OCI-LY1 (cell line): ENCODE results near the gene PLCD1.

Source experiments
- H2AFZ ChIP-seq: fragments of 200-600 bp; sonication (generic), shearing (Covaris generic); 2 replicates; pipeline ENCODE4 v1.6.0; 2014; ENCODE audit warnings: antibody characterized with exemption, mild to moderate bottlenecking, low read length
- H3F3A ChIP-seq: fragments of 200-600 bp; sonication (generic), shearing (Covaris generic); 2 replicates; pipeline ENCODE4 v1.6.0; 2014; ENCODE audit warnings: mild to moderate bottlenecking, antibody characterized with exemption, low read length, moderate library complexity; ENCODE audit not compliant: insufficient read depth
- H3K27ac ChIP-seq: fragments of 200-600 bp; sonication (generic); 2 replicates; pipeline ENCODE4 v1.5.1; 2014; ENCODE audit warnings: low read length, mixed run types, mild to moderate bottlenecking, low read depth; ENCODE audit not compliant: poor library complexity, severe bottlenecking
- H3K27me3 ChIP-seq: fragments of 200-600 bp; sonication (generic); 2 replicates; pipeline ENCODE4 v1.6.0; 2014; ENCODE audit warnings: antibody characterized with exemption, mild to moderate bottlenecking, low read length, moderate library complexity; ENCODE audit not compliant: insufficient read depth
- H3K36me3 ChIP-seq: fragments of 200-600 bp; sonication (generic); 2 replicates; pipeline ENCODE4 v1.6.1; 2014; ENCODE audit warnings: mild to moderate bottlenecking, antibody characterized with exemption, low read length, moderate library complexity, mixed read lengths; ENCODE audit not compliant: insufficient read depth
- H3K4me1 ChIP-seq: fragments of 200-600 bp; sonication (generic); 2 replicates; pipeline ENCODE4 v1.5.1; 2014; ENCODE audit warnings: mild to moderate bottlenecking, low read length, moderate library complexity; ENCODE audit not compliant: insufficient read depth, severe bottlenecking
- H3K4me2 ChIP-seq: fragments of 200-600 bp; sonication (generic), shearing (Covaris generic); 2 replicates; pipeline ENCODE4 v1.6.1; 2014; ENCODE audit warnings: low read length
- H3K4me3 ChIP-seq: fragments of 200-600 bp; sonication (generic); 2 replicates; pipeline ENCODE4 v1.5.1; 2014; ENCODE audit warnings: low read length, low read depth, mild to moderate bottlenecking, mixed read lengths; ENCODE audit not compliant: poor library complexity, severe bottlenecking
- H3K79me2 ChIP-seq: fragments of 200-600 bp; shearing (Covaris generic); 2 replicates; pipeline ENCODE4 v1.6.1; 2016; ENCODE audit warnings: mixed run types, low read length, mixed read lengths; ENCODE audit not compliant: insufficient read depth
- H3K9ac ChIP-seq: fragments of 200-600 bp; sonication (generic), shearing (Covaris generic); 2 replicates; pipeline ENCODE4 v1.6.1; 2014; ENCODE audit warnings: mild to moderate bottlenecking, low read length, mixed read lengths
- H3K9me2 ChIP-seq: fragments of 200-600 bp; sonication (generic), shearing (Covaris generic); 2 replicates; pipeline ENCODE4 v1.6.1; 2014; ENCODE audit warnings: low read depth, mild to moderate bottlenecking, low read length, mixed read lengths
- H3K9me3 ChIP-seq: fragments of 200-600 bp; shearing (Covaris generic); 2 replicates; pipeline ENCODE4 v1.6.1; 2014; ENCODE audit warnings: low read length, mixed read lengths
- H4K20me1 ChIP-seq: fragments of 200-600 bp; sonication (generic), shearing (Covaris generic); 2 replicates; pipeline ENCODE4 v1.6.0; 2016; ENCODE audit warnings: mild to moderate bottlenecking, low read length; ENCODE audit not compliant: insufficient read depth
- CTCF ChIP-seq: fragments of 200-600 bp; sonication (generic), shearing (Covaris generic); IDR thresholded peaks from 2 replicates; pipeline ENCODE4 v1.5.1; 2017; ENCODE audit warnings: mild to moderate bottlenecking, antibody characterized with exemption, low read length, moderate library complexity, mixed read lengths
- EZH2 ChIP-seq: fragments of 200-600 bp; sonication (generic), shearing (Covaris generic); IDR thresholded peaks from 2 replicates; pipeline ENCODE4 v1.8.0; 2017; ENCODE audit warnings: borderline replicate concordance, mixed run types, mild to moderate bottlenecking, antibody characterized with exemption, low read length, moderate library complexity, mixed read lengths

PLCD1 gene

GRCh38 chr3:37981348-37981664, 48.1 kb downstream of the PLCD1 start:
- Histone ChIP-seq H3K4me2 (no peak overlapping the region), H3F3A (no peaks in the 10 kb centered on the region), H3K9me3 (no peaks in the 10 kb centered on the region), H3K4me1 (no peaks in the 10 kb centered on the region), H3K9ac (no peak overlapping the region), H3K79me2 (no peaks in the 10 kb centered on the region), H3K36me3 (no peaks in the 10 kb centered on the region), H2AFZ (no peak overlapping the region), H3K9me2 (no peaks in the 10 kb centered on the region), H3K27me3 (no peaks in the 10 kb centered on the region; the same call in 1 of the 2 replicates), H4K20me1 (no peaks in the 10 kb centered on the region), H3K4me3 (no peak overlapping the region), H3K27ac (no peak overlapping the region)
- TF ChIP-seq CTCF (no peak), EZH2 (no peak)

DNA sequence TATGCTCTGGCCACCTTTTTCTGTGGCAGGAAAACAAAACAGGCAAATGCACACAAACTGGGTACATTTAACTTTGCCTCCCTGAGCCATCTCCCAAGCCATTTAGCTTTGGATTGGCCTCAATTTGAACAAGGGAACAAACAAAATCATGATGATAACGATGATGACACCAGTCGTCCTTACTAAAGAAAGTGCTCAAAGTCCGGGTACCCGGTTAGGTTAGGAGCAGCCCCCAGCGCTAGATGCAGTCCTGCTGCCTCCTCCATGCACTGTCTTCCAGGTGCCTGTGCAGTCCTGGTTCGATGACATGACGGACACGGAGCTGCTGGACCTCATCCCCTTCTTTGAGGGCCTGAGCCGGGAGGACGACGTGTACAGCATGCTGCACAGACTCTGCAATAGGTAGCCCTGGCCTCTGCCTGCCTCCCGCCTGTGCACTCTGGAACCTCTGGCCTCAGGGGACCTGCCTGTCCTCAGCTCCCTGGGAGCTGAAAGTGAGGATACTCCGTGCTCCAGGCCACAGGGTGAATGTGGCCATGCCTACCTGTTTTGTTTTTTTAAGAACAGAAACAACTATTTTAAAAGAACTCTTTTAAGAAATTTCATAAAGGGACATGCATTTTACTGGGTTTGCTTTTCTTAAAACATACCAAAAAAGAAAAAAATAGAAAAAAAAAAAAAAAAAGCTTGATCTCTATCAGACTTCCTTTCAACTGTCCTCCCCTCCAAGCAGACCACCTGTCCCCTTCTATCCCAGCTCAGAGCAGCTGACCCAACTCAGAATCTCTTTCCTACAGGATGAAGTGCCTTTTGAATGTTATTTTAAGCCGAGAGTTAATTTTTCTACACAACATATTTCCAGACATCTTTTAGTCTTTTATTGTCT, 48.7 kb downstream of the PLCD1 start:
- Histone ChIP-seq H3K36me3 (no peaks in the 10 kb centered on the region), H4K20me1 (no peaks in the 10 kb centered on the region), H3K9me3 (no peaks in the 10 kb centered on the region), H3K27me3 (no peaks in the 10 kb centered on the region; the same call in 1 of the 2 replicates), H3K27ac (no peak overlapping the region), H3K9me2 (no peaks in the 10 kb centered on the region), H3K4me1 (no peaks in the 10 kb centered on the region), H3F3A (no peaks in the 10 kb centered on the region), H3K9ac (no peak overlapping the region), H3K4me3 (no peak overlapping the region), H2AFZ (no peak overlapping the region), H3K79me2 (no peaks in the 10 kb centered on the region), H3K4me2 (no peak overlapping the region)
- no peak for TF ChIP-seq EZH2
- TF ChIP-seq CTCF = no peak

- Histone ChIP-seq H3K9ac (no peak overlapping the region), H3K79me2 (no peaks in the 10 kb centered on the region), H3K4me3 (no peak overlapping the region), H3K9me2 (no peaks in the 10 kb centered on the region), H3K4me2 (no peak overlapping the region), H3K4me1 (no peaks in the 10 kb centered on the region), H3K27me3 (no peaks in the 10 kb centered on the region; the same call in 1 of the 2 replicates), H2AFZ (no peak overlapping the region), H3K9me3 (no peaks in the 10 kb centered on the region), H3F3A (no peaks in the 10 kb centered on the region), H3K27ac (no peak overlapping the region), H3K36me3 (no peaks in the 10 kb centered on the region), H4K20me1 (no peaks in the 10 kb centered on the region)
- no peak for TF ChIP-seq EZH2
- no peak for TF ChIP-seq CTCF
These were observed 49.6 kb downstream of the PLCD1 start for GRCh38 chr3:37979541-37980461.
